Spleen (tissue), 11 donors: Measurements from ENCODE around the gene TTC34. TPM values are rescaled to one million over a fixed set of nuclear protein-coding genes. Genes with fewer than 3 reads are reported as not detected.

ENCODE experiments used
- DNase-seq: peaks from one replicate; pipeline ENCODE4 v3.0.0-alpha.2; 2020
- H3K27ac ChIP-seq, 8 donors: fragments of 200-600 bp; sonication (generic) in 7 of 8; 1 replicate in 4 of 8; 2 replicates in 4 of 8; pipeline versions ENCODE4 v1.5.0 to v1.8.0; 2016 to 2021; ENCODE audit warnings: inconsistent platforms in 4 of 8, mild to moderate bottlenecking in 4 of 8, moderate library complexity in 1 of 8
- H3K27me3 ChIP-seq, 7 donors: fragments of 200-600 bp; sonication (generic) in 6 of 7; replicated peaks in 1 of 7; 1 replicate in 4 of 7; 2 replicates in 3 of 7; pipeline versions ENCODE4 v1.5.0 to v1.8.0; 2016 to 2021; ENCODE audit warnings: inconsistent platforms in 3 of 7, mild to moderate bottlenecking in 1 of 7
- H3K36me3 ChIP-seq, 6 donors: fragments of 200-600 bp; sonication (generic) in 5 of 6; 1 replicate in 4 of 6; 2 replicates in 2 of 6; pipeline versions ENCODE4 v1.5.0 to v1.8.0; 2016 to 2021; ENCODE audit warnings: inconsistent platforms in 2 of 6
- H3K4me1 ChIP-seq, 6 donors: fragments of 200-600 bp; sonication (generic) in 5 of 6; 1 replicate in 3 of 6; 2 replicates in 3 of 6; pipeline versions ENCODE4 v1.5.0 to v1.8.0; 2016 to 2021; ENCODE audit warnings: inconsistent platforms in 3 of 6
- H3K4me3 ChIP-seq, 8 donors: fragments of 200-600 bp; sonication (generic) in 7 of 8; 1 replicate in 4 of 8; 2 replicates in 4 of 8; pipeline versions ENCODE4 v1.5.0 to v1.8.0; 2016 to 2021; ENCODE audit warnings: inconsistent platforms in 4 of 8, mild to moderate bottlenecking in 4 of 8, moderate library complexity in 2 of 8
- H3K9me3 ChIP-seq, 8 donors: fragments of 200-600 bp; sonication (generic) in 7 of 8; 1 replicate in 4 of 8; 2 replicates in 4 of 8; pipeline versions ENCODE4 v1.5.0 to v1.8.0; 2016 to 2021; ENCODE audit warnings: inconsistent platforms in 4 of 8
- CTCF ChIP-seq, 11 experiments: fragments of 200-600 bp in 7 of 11; fragments of 450-650 bp in 4 of 11; sonication (generic) in 4 of 11; IDR thresholded peaks in 8 of 11; conservative IDR thresholded peaks in 3 of 11; 1 replicate in 7 of 11; 2 replicates in 4 of 11; pipeline versions ENCODE4 v1.4.0 to v1.8.0; 2016 to 2021; ENCODE audit warnings: antibody characterized with exemption in 11 of 11, inconsistent platforms in 4 of 11, mild to moderate bottlenecking in 1 of 11
- POLR2A ChIP-seq, 3 donors: fragments of 450-650 bp; IDR thresholded peaks; one replicate each; pipeline ENCODE4 v1.5.1; 2017; ENCODE audit warnings: antibody characterized with exemption in 3 of 3, mild to moderate bottlenecking in 1 of 3
- POLR2AphosphoS5 ChIP-seq, 3 donors: sonication (generic); formaldehyde crosslinking; IDR thresholded peaks; one replicate each; pipeline ENCODE4 v1.5.1; 2017; ENCODE audit warnings: antibody characterized with exemption in 3 of 3
- WGBS, 5 donors: extraction: QIAGEN DNeasy Blood & Tissue Kit in 3 of 5; methylation state at CpG; one replicate each; pipeline versions ENCODE4 v1.1.5 to v1.1.7; 2013 to 2018; 5-methylcytosine and 5-hydroxymethylcytosine counted together
- intact Hi-C: fragments of 100-400 bp; cut with DNase I; formaldehyde crosslinking; loops from one replicate; pipeline ENCODE4 v1.15.0; 2023; ENCODE audit warnings: low total_unique reads
- polyA plus RNA-seq, 3 donors: library from polyadenylated mRNA; stranded (reverse); fragments of 200-250 nt; gene quantifications; one replicate each; pipeline ENCODE4 v1.2.1, GENCODE V29; 2013
- total RNA-seq, 7 donors: library from RNA; depleted of rRNA in 3 of 7; stranded (reverse); fragments of >200 nt in 3 of 7; fragmentation: NEBNext Ultra II Directional in 4 of 7; extraction: Animal tissue kit (Norgen Biotek cat#: 25700) in 4 of 7; gene quantifications; one replicate each; pipeline versions ENCODE4 v1.1.0 to v1.2.1, GENCODE V29; 2016 to 2021
- donor health status: healthy with polysubstance abuse.
- donor health status: DM: no; HTN: no; CAD: no; lungs with moderate emphysema.
- donor health status: DM: no; HTN: no; CAD: no.
- donor health status: Bipolar disorder and iron deficiency.
- donor health status: healthy.
- donor health status: DM: no; HTN: no; CAD: no.
- donor health status: DM: yes; HTN: yes; CAD: no.

The TTC34 gene
- total and polyA plus RNA-seq, 10 donors = 0.09 to 2.8 (median 1.4) TPM

- H3K9me3 ChIP-seq = peaks cover 0 to 15% (median 12%) of the 10 kb centered on the region in 8 donors
- no peak for TF ChIP-seq POLR2AphosphoS5 (IDR thresholded peaks at IDR 0.05)
- TF ChIP-seq POLR2A (IDR thresholded peaks at IDR 0.05) = no peak
- no peak for TF ChIP-seq CTCF (IDR thresholded peaks at IDR 0.05 in 8 of 11, conservative IDR thresholded peaks at IDR 0.05 in 3 of 11)
- H3K27ac ChIP-seq = no peak overlapping the region
- 40 to 87% (median 82%) methylated on average over 1 to 12 of the region's 12 CpGs for WGBS, 5 donors
- intact Hi-C loops = no loop called here
- no peak overlapping the region for H3K4me3 ChIP-seq
- no peak for DNase-seq
- H3K4me1 ChIP-seq = peaks cover 0 to 13% (median 7%) of the 10 kb centered on the region in 6 donors
- no peaks in the 10 kb centered on the region for H3K36me3 ChIP-seq
- peaks cover 0 to 78% (median 29%) of the 10 kb centered on the region in 7 donors for H3K27me3 ChIP-seq
Observed at GRCh38 chr1:2633366-2633935, 168.0 kb downstream of the TTC34 start.

GRCh38 chr1:2632561-2633361, 168.7 kb downstream of the TTC34 start, which contains the start of gene MMEL1:
Gene MMEL1, minus strand, starts transcription at chr1:2633016. Its CDS starts 3,532 bp downstream, at chr1:2629484.
- Histone ChIP-seq H3K27me3 (peaks cover 4 to 85% (median 36%) of the 10 kb centered on the region in 7 donors), H3K4me1 (peaks cover 0 to 18% (median 12%) of the 10 kb centered on the region in 6 donors), H3K27ac (no peak within 1 kb of the TSS), H3K4me3 (no peak within 1 kb of the TSS), H3K9me3 (peaks cover 0 to 15% (median 12%) of the 10 kb centered on the region in 8 donors), H3K36me3 (no peaks in the 10 kb centered on the region)
- 58 to 77% (median 72%) methylated on average over 5 to 16 of the region's 16 CpGs for WGBS, 5 donors
- peak; percentile 65 for DNase-seq
- TF ChIP-seq POLR2AphosphoS5 (IDR thresholded peaks at IDR 0.05) (no peak), POLR2A (IDR thresholded peaks at IDR 0.05) (no peak), CTCF (IDR thresholded peaks at IDR 0.05 in 8 of 11, conservative IDR thresholded peaks at IDR 0.05 in 3 of 11) (no peak)
- intact Hi-C loops = no loop called here

DNA sequence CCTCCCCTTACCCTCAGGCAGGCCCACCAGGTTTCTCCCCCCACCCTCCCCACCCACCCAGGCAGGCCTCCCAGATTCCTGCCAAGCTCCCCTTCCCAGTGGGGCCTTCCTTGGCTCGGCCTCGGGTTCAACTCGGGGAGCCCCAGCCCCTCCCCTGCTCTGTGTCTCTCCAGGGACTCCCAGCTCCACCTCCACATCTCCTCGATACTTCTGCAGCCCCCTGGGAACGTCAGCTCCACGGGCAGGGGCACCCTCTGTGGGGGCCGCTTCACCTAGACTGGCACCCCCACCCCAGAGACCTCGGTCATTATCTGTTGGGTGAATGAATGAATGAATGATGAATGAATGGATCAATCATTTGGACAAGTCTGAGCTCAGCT, 169.5 kb downstream of the TTC34 start:
- WGBS, 5 donors = 62 to 77% (median 70%) methylated on average over 8 of the region's 8 CpGs
- H3K4me1 ChIP-seq = peaks cover 0 to 18% (median 12%) of the 10 kb centered on the region in 6 donors
- H3K27me3 ChIP-seq = peaks cover 4 to 86% (median 43%) of the 10 kb centered on the region in 7 donors
- no peaks in the 10 kb centered on the region for H3K36me3 ChIP-seq
- H3K4me3 ChIP-seq = no peak overlapping the region
- peaks cover 0 to 11% (median 9%) of the 10 kb centered on the region in 8 donors for H3K9me3 ChIP-seq
- intact Hi-C loops = no loop called here
- no peak for TF ChIP-seq POLR2A (IDR thresholded peaks at IDR 0.05)
- no peak for TF ChIP-seq CTCF (IDR thresholded peaks at IDR 0.05 in 8 of 11, conservative IDR thresholded peaks at IDR 0.05 in 3 of 11)
- TF ChIP-seq POLR2AphosphoS5 (IDR thresholded peaks at IDR 0.05) = no peak
- no peak overlapping the region for H3K27ac ChIP-seq
- peak; percentile 46 for DNase-seq
